Measurements from ENCODE around the gene GALNT1.

- no peak for TF ChIP-seq FOXM1 (IDR thresholded peaks at IDR 0.05; ENCODE audit: borderline replicate concordance)
- TF ChIP-seq L3MBTL2 (conservative IDR thresholded peaks at IDR 0.05), result no peak
- TF ChIP-seq TARDBP (IDR thresholded peaks at IDR 0.05), result no peak
- TF ChIP-seq SUZ12 (IDR thresholded peaks at IDR 0.05), result no peak
- no peak for TF ChIP-seq SP1 (IDR thresholded peaks at IDR 0.05)
Measured at GRCh38 chr18:35672897-35673296, 91.4 kb downstream of the GALNT1 start.
